ENCODE results near the gene PCSK2. TPM values are rescaled to one million over a fixed set of nuclear protein-coding genes. Genes with fewer than 3 reads are reported as not detected.
A peak's percentile ranks its signal among the peaks of the same experiment; 100 is the strongest.

The PCSK2 gene
- total and polyA plus RNA-seq, 2 of the 8 experiments (the other 6 are each of a cell fraction or from before 2014, with no cell fraction given), result 1.9 to 4.2 TPM

DNA sequence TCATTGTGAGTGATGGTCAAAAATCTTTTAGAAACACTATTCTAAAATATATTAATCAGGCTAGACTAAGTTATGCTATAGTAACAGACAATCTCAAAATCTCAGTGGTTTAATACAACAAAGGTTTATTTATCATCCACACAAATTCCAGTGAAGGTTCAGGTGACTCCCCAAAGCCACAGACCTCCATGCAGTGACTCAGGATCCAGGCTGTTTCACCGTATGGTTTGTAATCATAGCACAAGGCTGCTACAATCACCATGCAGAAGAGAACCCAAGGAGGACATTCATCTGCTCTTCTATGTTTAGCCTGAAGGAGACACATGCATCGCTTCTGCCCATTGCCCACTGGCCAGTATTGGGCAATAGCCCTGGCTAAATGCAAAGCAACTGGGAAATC lies 258.2 kb downstream of the PCSK2 start:
- H3K14ac ChIP-seq (ENCODE audit: insufficient read length), result no peak overlapping the region
- H2AFZ ChIP-seq (ENCODE audit: low read length), result no peak overlapping the region
- no peak overlapping the region for H4K91ac ChIP-seq (replicated peaks; ENCODE audit: insufficient read length, low read length)
- no peak overlapping the region for H2BK120ac ChIP-seq (replicated peaks; ENCODE audit: low read depth, low read length)
- no peak overlapping the region for H3K4ac ChIP-seq (replicated peaks; ENCODE audit: insufficient read length, low read depth, low read length)
- no peak overlapping the region for H3K23ac ChIP-seq (ENCODE audit: insufficient read length)
- H3K79me1 ChIP-seq (ENCODE audit: low read depth, low read length), result no peaks in the 10 kb centered on the region
- ChIA-PET CTCF (ENCODE audit: partially characterized antibody) (no interaction called here), POLR2A (ENCODE audit: partially characterized antibody) (no interaction called here)
- 0 out of 2 replicates have a peak, but pooled peaks have one; percentile 32 for TF ChIP-seq CEBPB (IDR thresholded peaks at IDR 0.05; ENCODE audit: low read depth, low read length)
- no peak for TF ChIP-seq SIX5 (IDR thresholded peaks at IDR 0.05; ENCODE audit: low read depth, low read length)
- H2BK12ac ChIP-seq (ENCODE audit: low read depth, low read length), result no peak overlapping the region
- no peak overlapping the region for H3K4me2 ChIP-seq (ENCODE audit: insufficient read depth in 1 of 2, low read depth in 2 of 2, low read length in 2 of 2)
- H3K9me3 ChIP-seq (ENCODE audit: insufficient read depth in 2 of 2, low read depth in 1 of 2, low read length in 1 of 2), result no peaks in the 10 kb centered on the region
- H3K79me2 ChIP-seq (ENCODE audit: control insufficient read depth in 1 of 2, insufficient read depth in 2 of 2, low read length in 2 of 2), result no peaks in the 10 kb centered on the region
- H4K5ac ChIP-seq (ENCODE audit: insufficient read length, low read depth, low read length), result no peak overlapping the region
- no peak overlapping the region for H3K18ac ChIP-seq (ENCODE audit: extremely low read depth, low read length)
- no peak overlapping the region for H3K56ac ChIP-seq (replicated peaks; ENCODE audit: insufficient read length, low read depth, low read length)
- H3K36me3 ChIP-seq (ENCODE audit: control insufficient read depth in 2 of 4, insufficient read depth in 4 of 4, low read length in 3 of 4), result no peaks in the 10 kb centered on the region
- DNase-seq (ENCODE audit: low read depth in 1 of 2, low spot score in 2 of 2) (no peak), FAIRE-seq (peak; percentile 19)
- H2AK5ac ChIP-seq (ENCODE audit: low read depth, low read length), result no peak overlapping the region
- H4K20me1 ChIP-seq (replicated peaks in 1 of 2; ENCODE audit: control insufficient read depth in 1 of 2, insufficient read depth in 2 of 2, low read length in 2 of 2), result no peaks in the 10 kb centered on the region
- H3K27ac ChIP-seq (ENCODE audit: low read depth, low read length), result no peak overlapping the region
- no peak overlapping the region for H3K9ac ChIP-seq (replicated peaks in 1 of 4; ENCODE audit: extremely low read depth in 1 of 4, low read depth in 3 of 4, low read length in 3 of 4)
- H4K8ac ChIP-seq (ENCODE audit: extremely low read depth, insufficient read depth, low read length), result no peak overlapping the region
- 83% methylated on average over 2 of the region's 2 CpGs; no CpG with 5 or more reads in 1 of the 2 experiments for WGBS, 2 experiments (ENCODE audit: extremely low coverage in 1 of 2, insufficient coverage in 1 of 2, insufficient read length in 1 of 2, insufficient replicate concordance in 2 of 2, low coverage in 1 of 2, low lambda C conversion rate in 2 of 2, missing lambda C conversion rate in 1 of 2)
- no peak overlapping the region for H2BK15ac ChIP-seq (ENCODE audit: low read length)
- no peaks in the 10 kb centered on the region for H3K4me1 ChIP-seq (replicated peaks in 1 of 4; ENCODE audit: control insufficient read depth in 3 of 4, insufficient read depth in 4 of 4, low read length in 3 of 4)
- no peak overlapping the region for H3K4me3 ChIP-seq (ENCODE audit: extremely low read depth in 1 of 4, insufficient read depth in 2 of 4, low read depth in 3 of 4, low read length in 4 of 4)
- H2BK20ac ChIP-seq (ENCODE audit: low read length), result no peak overlapping the region
- no peak overlapping the region for H2BK5ac ChIP-seq (ENCODE audit: low read depth, low read length)
- no peaks in the 10 kb centered on the region; the same call in 1 of the 2 replicates for H3K23me2 ChIP-seq (ENCODE audit: low read depth, low read length)
- H3K27me3 ChIP-seq (replicated peaks in 1 of 4; ENCODE audit: control insufficient read depth in 3 of 4, extremely low read depth in 1 of 4, insufficient read depth in 3 of 4, low read length in 3 of 4), result no peaks in the 10 kb centered on the region

Data from H1 (cell line).